Trophoblast cell (in vitro differentiated cells and primary cell): ENCODE measurements around the gene SMLR1.

Experiments used
- DNase-seq, 2 donors: peaks; one replicate each; pipeline ENCODE4 v3.0.0-alpha.2; 2016
- H2AFZ ChIP-seq: 2 replicates; pipeline ENCODE4 v1.6.1; 2013; ENCODE audit warnings: low read length, moderate library complexity, mild to moderate bottlenecking; ENCODE audit not compliant: insufficient read depth, poor library complexity
- H2AK5ac ChIP-seq: 2 replicates; pipeline ENCODE4 v1.6.1; 2013; ENCODE audit warnings: mild to moderate bottlenecking, low read length
- H2BK120ac ChIP-seq: 2 replicates; pipeline ENCODE4 v1.6.1; 2013; ENCODE audit warnings: low read length, mild to moderate bottlenecking, moderate library complexity; ENCODE audit not compliant: insufficient read depth, poor library complexity
- H2BK12ac ChIP-seq: 2 replicates; pipeline ENCODE4 v1.6.1; 2013; ENCODE audit warnings: mild to moderate bottlenecking, low read length, moderate library complexity
- H2BK5ac ChIP-seq: 2 replicates; pipeline ENCODE4 v1.6.1; 2013; ENCODE audit warnings: low read length, low read depth, moderate library complexity, mild to moderate bottlenecking; ENCODE audit not compliant: poor library complexity
- H3K14ac ChIP-seq: 2 replicates; pipeline ENCODE4 v1.6.1; 2013; ENCODE audit warnings: mild to moderate bottlenecking, low read length
- H3K18ac ChIP-seq: 2 replicates; pipeline ENCODE4 v1.6.1; 2013; ENCODE audit warnings: mild to moderate bottlenecking, low read length
- H3K23ac ChIP-seq: 2 replicates; pipeline ENCODE4 v1.6.1; 2013; ENCODE audit warnings: low read length
- H3K27ac ChIP-seq: 2 replicates; pipeline ENCODE4 v1.5.1; 2013; ENCODE audit warnings: low read depth, mild to moderate bottlenecking, inconsistent platforms, low read length, moderate library complexity
- H3K27me3 ChIP-seq: 2 replicates; pipeline ENCODE4 v1.6.1; 2013; ENCODE audit warnings: inconsistent platforms, mild to moderate bottlenecking, low read length, moderate library complexity; ENCODE audit not compliant: insufficient read depth
- H3K36me3 ChIP-seq, 2 experiments: 1 replicate in 1 of 2; 2 replicates in 1 of 2; pipeline ENCODE4 v1.6.1; 2013; ENCODE audit warnings: low read length in 2 of 2, mild to moderate bottlenecking in 2 of 2, moderate library complexity in 1 of 2; ENCODE audit not compliant: insufficient read depth in 2 of 2, control insufficient read depth in 1 of 2
- H3K4ac ChIP-seq: 2 replicates; pipeline ENCODE4 v1.6.1; 2013; ENCODE audit warnings: low read depth, mild to moderate bottlenecking, low read length, moderate library complexity
- H3K4me1 ChIP-seq, 2 experiments: 1 replicate in 1 of 2; 2 replicates in 1 of 2; pipeline ENCODE4 v1.6.1; 2013; ENCODE audit warnings: low read length in 2 of 2, mild to moderate bottlenecking in 2 of 2, moderate library complexity in 1 of 2; ENCODE audit not compliant: insufficient read depth in 2 of 2, control insufficient read depth in 1 of 2
- H3K4me2 ChIP-seq: 2 replicates; pipeline ENCODE4 v1.6.1; 2013; ENCODE audit warnings: inconsistent platforms, mild to moderate bottlenecking, low read length, moderate library complexity
- H3K4me3 ChIP-seq: 2 replicates; pipeline ENCODE4 v1.5.1; 2013; ENCODE audit warnings: mild to moderate bottlenecking, low read depth, low read length, inconsistent platforms
- H3K79me1 ChIP-seq: one replicate; pipeline ENCODE4 v1.6.1; 2013; ENCODE audit warnings: low read length
- H3K79me2 ChIP-seq: 2 replicates; pipeline ENCODE4 v1.6.1; 2013; ENCODE audit warnings: low read length, mild to moderate bottlenecking; ENCODE audit not compliant: control insufficient read depth, insufficient read depth, poor library complexity
- H3K9ac ChIP-seq: 2 replicates; pipeline ENCODE4 v1.6.1; 2013; ENCODE audit warnings: mild to moderate bottlenecking, low read length
- H3K9me3 ChIP-seq: 2 replicates; pipeline ENCODE4 v1.6.1; 2013; ENCODE audit warnings: low read depth, mild to moderate bottlenecking, control low read depth, inconsistent platforms, low read length; ENCODE audit not compliant: insufficient read depth
- H4K12ac ChIP-seq: 2 replicates; pipeline ENCODE4 v1.6.1; 2013; ENCODE audit warnings: low read depth, mild to moderate bottlenecking, low read length, moderate library complexity
- H4K8ac ChIP-seq: 2 replicates; pipeline ENCODE4 v1.6.1; 2013; ENCODE audit warnings: low read depth, mild to moderate bottlenecking, low read length, moderate library complexity
- H4K91ac ChIP-seq: one replicate; pipeline ENCODE4 v1.6.1; 2013; ENCODE audit warnings: low read depth, mild to moderate bottlenecking, low read length, moderate library complexity
- WGBS: extraction: QIAGEN DNeasy Blood & Tissue Kit; methylation state at CpG from one replicate; pipeline ENCODE4 v1.1.7; 2013; ENCODE audit warnings: missing lambda C conversion rate; ENCODE audit not compliant: insufficient read length, insufficient coverage; ENCODE audit errors: extremely low coverage; 5-methylcytosine and 5-hydroxymethylcytosine counted together

Gene SMLR1

GRCh38 chr6:130843575-130844320 is 16.5 kb downstream of the SMLR1 start:
- Histone ChIP-seq H2AK5ac (no peak overlapping the region), H3K4me2 (no peak overlapping the region), H3K9ac (no peak overlapping the region), H4K8ac (no peak overlapping the region), H2BK120ac (no peak overlapping the region), H3K79me2 (no peaks in the 10 kb centered on the region), H3K27ac (no peak overlapping the region), H2BK12ac (no peak overlapping the region), H2AFZ (no peak overlapping the region), H4K91ac (no peak overlapping the region), H3K36me3 (no peaks in the 10 kb centered on the region), H3K4ac (no peak overlapping the region), H3K9me3 (no peaks in the 10 kb centered on the region), H3K27me3 (no peaks in the 10 kb centered on the region), H4K12ac (no peak overlapping the region), H3K79me1 (no peaks in the 10 kb centered on the region), H3K23ac (no peak overlapping the region), H3K18ac (no peak overlapping the region), H2BK5ac (no peak overlapping the region), H3K4me1 (no peaks in the 10 kb centered on the region), H3K4me3 (no peak overlapping the region), H3K14ac (no peak overlapping the region)
- peak in 1 of 2 donors; percentile 72 for DNase-seq
- WGBS, result no CpG with 5 or more reads among the region's 3 CpGs

- Histone ChIP-seq H3K4me1 (no peaks in the 10 kb centered on the region), H3K27me3 (no peaks in the 10 kb centered on the region), H3K9me3 (peaks cover 1% of the 10 kb centered on the region), H4K91ac (no peak overlapping the region), H3K79me1 (no peaks in the 10 kb centered on the region), H3K4me2 (no peak overlapping the region), H4K8ac (no peak overlapping the region), H3K9ac (no peak overlapping the region), H2BK12ac (no peak overlapping the region), H3K4me3 (no peak overlapping the region), H3K4ac (no peak overlapping the region), H2AK5ac (no peak overlapping the region), H3K27ac (no peak overlapping the region), H2AFZ (no peak overlapping the region), H3K18ac (no peak overlapping the region), H2BK5ac (no peak overlapping the region), H3K14ac (no peak overlapping the region), H3K23ac (no peak overlapping the region), H2BK120ac (no peak overlapping the region), H3K79me2 (no peaks in the 10 kb centered on the region), H4K12ac (no peak overlapping the region), H3K36me3 (no peaks in the 10 kb centered on the region)
- DNase-seq, result no peak
- no CpG with 5 or more reads among the region's 1 CpG for WGBS
Observed at GRCh38 chr6:130846501-130846900, 19.3 kb downstream of the SMLR1 start.

- Histone ChIP-seq H3K9me3 (peaks cover 1% of the 10 kb centered on the region), H3K79me1 (no peaks in the 10 kb centered on the region), H3K14ac (no peak overlapping the region), H3K27ac (no peak overlapping the region), H3K4me1 (no peaks in the 10 kb centered on the region), H2AFZ (no peak overlapping the region), H2BK5ac (no peak overlapping the region), H3K23ac (no peak overlapping the region), H3K9ac (no peak overlapping the region), H2BK120ac (no peak overlapping the region), H2BK12ac (no peak overlapping the region), H4K12ac (no peak overlapping the region), H3K4me2 (no peak overlapping the region), H3K36me3 (no peaks in the 10 kb centered on the region), H2AK5ac (no peak overlapping the region), H4K91ac (no peak overlapping the region), H3K4ac (no peak overlapping the region), H3K18ac (no peak overlapping the region), H3K27me3 (no peaks in the 10 kb centered on the region), H4K8ac (no peak overlapping the region), H3K79me2 (no peaks in the 10 kb centered on the region), H3K4me3 (no peak overlapping the region)
- no peak for DNase-seq
- WGBS, result no CpG with 5 or more reads among the region's 7 CpGs
Observed at GRCh38 chr6:130847001-130847910, 20.1 kb downstream of the SMLR1 start.

GRCh38 chr6:130848945-130849344 is 21.7 kb downstream of the SMLR1 start:
- no peak overlapping the region for H2BK5ac ChIP-seq
- no peak overlapping the region for H4K91ac ChIP-seq
- H3K4ac ChIP-seq, result no peak overlapping the region
- no peaks in the 10 kb centered on the region for H3K27me3 ChIP-seq
- no peak for DNase-seq
- H3K36me3 ChIP-seq, result no peaks in the 10 kb centered on the region
- H3K4me3 ChIP-seq, result no peak overlapping the region
- no peak overlapping the region for H3K18ac ChIP-seq
- no peak overlapping the region for H3K27ac ChIP-seq
- H3K79me2 ChIP-seq, result no peaks in the 10 kb centered on the region
- no peak overlapping the region for H2BK12ac ChIP-seq
- H4K12ac ChIP-seq, result no peak overlapping the region
- no peaks in the 10 kb centered on the region for H3K79me1 ChIP-seq
- no peaks in the 10 kb centered on the region for H3K4me1 ChIP-seq
- H3K9ac ChIP-seq, result no peak overlapping the region
- H3K14ac ChIP-seq, result no peak overlapping the region
- no peak overlapping the region for H2AFZ ChIP-seq
- H2AK5ac ChIP-seq, result no peak overlapping the region
- no CpG with 5 or more reads among the region's 2 CpGs for WGBS
- H4K8ac ChIP-seq, result no peak overlapping the region
- no peak overlapping the region for H3K4me2 ChIP-seq
- no peak overlapping the region for H2BK120ac ChIP-seq
- H3K23ac ChIP-seq, result no peak overlapping the region
- H3K9me3 ChIP-seq, result peaks cover 1% of the 10 kb centered on the region
